GM21717 (cell line): ENCODE results near the gene INF2.

ENCODE experiments used
- ATAC-seq: cut with Tn5 transposase; IDR thresholded peaks from one replicate; pipeline ENCODE4 v1.9.1; 2021; ENCODE audit warnings: mild to moderate bottlenecking, moderate library complexity; ENCODE audit not compliant: unreplicated experiment

Gene INF2

DNA sequence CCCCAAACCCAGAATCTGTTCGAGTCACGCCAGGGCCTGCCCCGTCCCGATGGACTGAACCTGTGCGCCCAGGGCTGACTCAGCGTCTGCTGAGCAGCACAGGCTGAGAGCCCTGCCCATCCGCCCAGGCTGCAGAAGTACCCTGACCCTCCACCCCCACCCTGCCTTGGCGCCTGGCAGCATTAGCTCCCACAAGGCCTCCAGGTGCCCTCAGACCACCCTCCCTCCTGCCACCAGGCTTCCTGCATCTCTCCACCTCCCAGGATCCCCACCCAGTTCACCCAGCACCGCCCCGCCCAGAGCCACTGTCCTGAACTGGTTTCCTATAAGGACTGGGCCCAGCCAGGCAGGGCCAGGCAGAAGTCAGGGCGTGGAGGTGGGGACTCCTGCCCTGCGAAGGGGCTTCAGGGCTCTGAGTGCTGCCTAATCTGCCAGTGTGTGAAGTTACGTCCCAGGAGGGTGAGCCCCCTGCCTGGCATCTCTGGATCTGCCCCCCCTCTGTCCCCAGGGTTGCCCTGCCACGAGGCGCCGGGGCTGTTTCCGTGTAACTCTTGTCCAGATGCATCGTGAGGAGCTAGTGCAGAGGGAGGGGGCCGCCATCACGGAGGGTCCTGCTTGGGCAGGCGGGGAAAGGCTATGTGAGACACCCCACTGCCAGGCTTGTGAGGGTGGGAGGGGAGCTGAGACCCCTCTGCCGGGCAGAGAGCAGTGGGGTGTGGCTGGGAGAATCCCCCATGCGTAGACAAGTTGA, 43.7 kb downstream of the INF2 start:
- no peak for ATAC-seq

DNA sequence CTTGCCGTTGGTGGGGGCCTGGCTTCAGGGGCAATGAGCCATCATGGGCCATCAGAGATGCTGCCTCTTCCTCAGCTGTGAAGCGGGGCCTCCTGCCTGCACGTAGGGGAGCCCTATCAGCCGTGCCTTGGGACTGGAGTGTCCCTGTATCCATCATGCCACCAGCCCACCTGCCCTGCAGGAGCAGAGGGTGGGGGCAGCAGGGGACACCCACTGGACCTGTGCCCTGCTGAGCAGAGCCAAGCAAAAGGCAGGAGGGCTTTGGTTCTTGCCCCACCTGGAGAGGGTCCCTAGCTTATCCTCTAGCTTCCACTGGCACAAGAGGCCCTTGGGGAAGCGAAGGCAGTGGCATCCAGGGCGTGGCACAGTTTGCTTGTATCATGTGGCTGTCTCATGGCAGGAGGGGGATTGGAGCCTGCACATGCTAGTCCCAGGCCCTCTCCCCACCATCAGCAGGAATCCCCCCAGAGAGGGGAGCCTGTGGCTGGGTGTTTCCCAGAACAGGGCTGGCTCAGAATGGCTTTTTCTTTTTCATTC, 44.7 kb downstream of the INF2 start:
- no peak for ATAC-seq

DNA sequence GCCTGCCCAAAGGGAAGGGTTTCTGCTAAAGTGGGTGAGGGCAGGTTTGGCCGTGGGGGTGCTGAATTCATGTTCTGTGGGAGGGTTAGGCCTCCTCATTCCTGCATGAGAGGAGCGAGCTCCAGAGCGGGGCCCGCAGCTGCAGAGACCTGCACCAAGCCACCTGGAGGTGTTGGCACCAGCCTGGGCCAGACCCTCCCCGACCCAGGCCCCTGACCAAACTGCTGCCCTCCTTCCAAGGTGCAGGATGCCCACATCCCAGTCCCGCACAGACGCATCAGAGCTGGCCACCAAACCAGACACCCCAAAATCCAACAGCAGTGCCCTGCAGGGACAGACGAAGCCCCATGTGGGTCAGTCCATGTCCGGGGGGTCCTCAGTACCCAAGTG, 45.2 kb downstream of the INF2 start:
- ATAC-seq = no peak

DNA sequence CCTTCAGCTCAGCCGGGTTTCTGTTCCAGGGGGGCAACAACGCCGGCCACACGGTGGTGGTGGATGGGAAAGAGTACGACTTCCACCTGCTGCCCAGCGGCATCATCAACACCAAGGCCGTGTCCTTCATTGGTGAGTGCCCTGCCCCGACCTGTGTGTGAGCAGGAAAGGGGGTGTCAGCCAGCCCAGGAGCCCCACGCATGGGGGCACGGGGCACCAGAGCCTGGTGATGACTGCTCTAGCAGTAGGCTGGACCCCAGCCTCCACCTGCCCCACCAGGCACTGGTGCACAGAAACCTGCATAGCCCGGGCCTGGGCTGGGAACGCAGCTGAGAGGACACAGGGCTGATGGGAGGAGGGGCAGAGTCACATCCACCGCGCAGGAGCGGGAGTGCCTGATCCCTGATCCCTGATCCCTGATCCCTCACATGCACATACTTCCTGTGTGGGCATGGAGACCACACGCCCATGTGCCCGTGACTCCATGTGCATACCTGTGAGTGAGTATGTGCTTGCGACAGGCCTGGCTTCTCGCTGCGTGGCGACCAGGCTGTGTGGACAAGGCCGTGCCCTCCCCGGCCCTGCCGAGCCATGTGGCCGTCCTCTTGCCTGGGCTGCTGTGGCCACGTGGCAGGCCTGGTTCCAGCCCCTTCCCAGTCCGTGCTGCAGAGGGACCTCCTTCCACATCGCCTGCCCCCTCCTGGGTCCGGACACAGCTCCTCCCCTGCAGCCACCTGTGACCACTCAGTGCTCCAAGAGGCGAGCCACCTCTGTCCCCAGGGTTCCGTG, 45.8 kb downstream of the INF2 start:
- ATAC-seq = no peak

DNA sequence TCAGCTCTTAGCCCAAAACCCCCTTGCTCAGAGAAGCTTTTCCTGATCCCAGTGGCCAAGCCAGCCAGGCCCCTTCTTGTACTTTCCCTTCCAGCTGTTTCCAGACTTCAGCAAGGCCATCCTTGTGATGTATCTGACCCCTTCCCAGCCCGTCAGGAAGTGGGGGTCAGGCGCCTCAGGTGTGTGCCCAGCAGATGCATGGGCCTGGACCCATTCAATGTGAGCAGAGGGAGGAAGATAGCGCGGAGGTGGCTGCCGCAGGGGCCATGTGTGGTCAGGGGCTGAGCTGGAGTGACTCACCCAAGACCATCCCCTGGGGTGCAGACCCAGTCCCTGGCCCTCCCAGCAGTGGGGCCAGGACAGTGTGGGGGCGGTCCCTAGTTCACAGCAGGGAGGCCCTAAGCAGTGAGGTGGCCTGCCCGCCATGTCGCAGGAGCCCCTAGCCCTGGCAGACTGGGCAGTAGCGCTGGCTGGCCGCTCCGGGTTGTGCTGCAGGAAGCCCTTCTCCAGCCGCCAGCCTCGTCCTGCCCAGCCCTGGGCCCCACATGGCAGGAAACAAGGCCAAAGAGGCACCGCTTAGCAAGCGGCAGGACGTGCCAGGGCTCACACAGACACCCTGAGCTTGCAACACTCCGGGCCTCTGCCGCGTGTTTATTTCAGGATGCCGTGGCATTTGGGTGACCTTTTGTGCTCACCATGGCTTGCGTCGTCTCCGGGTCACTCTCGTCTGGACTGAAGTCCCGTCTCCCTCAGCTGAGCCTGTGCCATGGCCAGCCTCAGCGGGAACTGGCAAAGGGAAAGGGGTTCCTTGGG, 46.6 kb downstream of the INF2 start:
- ATAC-seq = no peak

DNA sequence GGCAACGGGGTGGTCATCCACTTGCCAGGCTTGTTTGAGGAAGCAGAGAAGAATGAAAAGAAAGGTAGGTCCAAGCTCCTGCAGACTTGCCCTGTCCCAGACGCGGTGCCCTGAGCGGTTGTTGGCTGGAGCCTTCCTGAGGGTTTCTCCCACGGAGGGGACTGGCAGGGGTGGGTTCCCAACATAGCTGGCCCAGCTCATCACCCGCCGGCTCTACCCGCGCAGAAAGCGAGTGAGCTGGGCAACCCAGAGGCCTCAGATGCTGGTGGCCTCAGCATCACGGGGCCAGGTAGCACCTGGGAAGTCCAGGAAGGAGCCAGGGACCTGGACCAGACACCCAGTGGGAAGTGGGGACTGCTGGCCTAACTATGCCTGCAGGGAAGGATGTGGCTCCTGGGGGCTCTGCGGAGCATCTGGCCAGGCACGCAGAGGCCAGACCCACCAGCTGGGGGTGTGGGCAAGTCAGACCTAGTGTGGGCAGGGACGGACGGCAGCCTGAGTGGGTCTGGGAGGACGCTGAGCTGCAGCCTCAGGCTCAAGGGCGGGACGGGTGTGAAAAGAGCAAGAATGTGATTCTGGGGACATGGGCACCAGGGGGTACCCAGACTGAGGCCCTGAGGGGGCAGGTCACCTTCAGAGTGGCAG, 49.1 kb downstream of the INF2 start:
- no peak for ATAC-seq

DNA sequence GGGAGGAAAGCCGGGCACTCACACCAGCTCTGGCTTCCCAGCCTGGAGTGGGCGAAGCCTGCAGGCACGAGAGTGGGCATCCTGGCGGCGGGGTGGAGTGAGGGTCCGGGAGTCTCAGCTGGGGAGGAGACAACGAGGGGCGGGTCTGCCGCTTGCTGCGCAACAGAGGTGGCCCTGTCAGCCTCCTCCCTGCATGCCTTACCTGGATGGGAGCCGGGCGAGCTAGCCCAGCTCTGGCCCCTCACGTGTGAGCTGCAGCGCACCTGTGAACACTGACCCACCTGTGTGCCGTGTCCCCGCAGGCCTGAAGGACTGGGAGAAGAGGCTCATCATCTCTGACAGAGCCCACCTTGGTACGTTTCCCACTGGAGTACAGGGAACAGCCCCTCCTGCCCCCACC, 49.6 kb downstream of the INF2 start:
- ATAC-seq = no peak

DNA sequence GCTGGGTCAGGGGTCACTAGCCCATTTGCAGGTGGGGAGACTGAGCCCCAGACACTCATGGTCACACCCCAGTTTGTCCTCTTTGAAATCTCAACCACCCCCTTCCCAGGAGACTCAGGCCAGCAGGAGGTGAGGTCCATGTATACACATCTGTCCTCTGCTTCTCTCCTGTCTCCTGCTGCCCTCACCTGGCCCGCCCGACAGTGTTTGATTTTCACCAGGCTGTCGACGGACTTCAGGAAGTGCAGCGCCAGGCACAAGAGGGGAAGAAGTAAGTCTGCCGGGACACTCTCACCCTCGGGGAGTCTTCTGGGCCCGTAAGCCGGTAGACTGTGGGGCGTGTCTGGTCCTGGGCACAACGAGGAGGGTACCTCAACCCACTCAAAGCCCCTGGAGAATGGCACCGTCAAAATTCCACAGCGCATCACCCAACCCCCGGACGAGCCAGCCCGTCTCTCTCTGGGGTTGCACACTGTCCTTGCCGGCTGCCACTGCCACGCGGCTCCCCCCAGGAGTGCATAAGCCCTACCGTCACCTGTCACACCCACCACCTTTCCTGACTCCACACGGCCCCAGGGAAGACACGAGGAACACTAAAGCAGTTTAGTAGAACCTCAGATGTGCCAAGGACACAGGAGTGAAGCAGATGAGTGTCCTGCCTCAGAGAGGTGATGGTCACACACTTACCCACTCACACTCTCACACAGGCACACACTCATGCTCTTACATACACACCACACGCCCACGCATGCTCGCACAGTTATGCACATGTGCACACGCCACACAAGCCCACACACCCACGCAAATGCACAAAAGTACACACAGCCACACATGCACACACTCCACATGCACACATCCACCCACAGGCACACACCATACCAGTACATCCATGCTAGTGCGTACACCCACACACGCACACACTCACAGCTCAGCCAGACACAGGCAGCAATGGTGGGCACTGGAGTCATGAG, 50.4 kb downstream of the INF2 start:
- no peak for ATAC-seq

DNA sequence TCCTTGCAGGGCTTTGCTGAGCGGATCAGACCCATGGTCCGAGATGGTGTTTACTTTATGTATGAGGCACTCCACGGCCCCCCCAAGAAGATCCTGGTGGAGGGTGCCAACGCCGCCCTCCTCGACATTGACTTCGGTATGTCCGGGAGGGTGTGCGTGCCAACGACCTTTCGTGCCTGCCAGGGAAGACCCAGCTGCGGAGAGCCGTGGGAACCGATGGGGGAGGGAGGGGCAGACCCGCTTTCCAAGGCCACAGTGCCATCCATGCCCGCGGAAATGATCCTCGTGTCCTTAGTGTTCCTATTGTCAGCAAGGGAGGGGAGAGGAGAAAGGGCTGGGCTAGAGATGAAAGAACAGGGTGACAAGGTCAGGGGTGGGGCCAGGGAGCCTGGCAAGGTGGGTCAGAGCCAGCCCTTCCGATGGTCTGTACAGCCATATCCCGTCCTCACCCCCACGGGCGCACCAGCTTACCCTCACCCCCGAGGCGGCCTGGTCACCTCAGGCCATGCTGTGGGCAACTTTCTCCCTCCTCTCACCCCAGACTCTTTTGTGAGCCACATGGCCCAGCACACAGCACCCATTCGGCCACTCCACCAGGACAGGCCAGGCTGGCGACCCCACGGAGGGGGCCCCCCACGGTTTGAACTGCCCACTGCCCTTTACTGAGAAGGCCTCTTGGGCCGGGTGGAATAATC, 51.8 kb downstream of the INF2 start:
- no peak for ATAC-seq

DNA sequence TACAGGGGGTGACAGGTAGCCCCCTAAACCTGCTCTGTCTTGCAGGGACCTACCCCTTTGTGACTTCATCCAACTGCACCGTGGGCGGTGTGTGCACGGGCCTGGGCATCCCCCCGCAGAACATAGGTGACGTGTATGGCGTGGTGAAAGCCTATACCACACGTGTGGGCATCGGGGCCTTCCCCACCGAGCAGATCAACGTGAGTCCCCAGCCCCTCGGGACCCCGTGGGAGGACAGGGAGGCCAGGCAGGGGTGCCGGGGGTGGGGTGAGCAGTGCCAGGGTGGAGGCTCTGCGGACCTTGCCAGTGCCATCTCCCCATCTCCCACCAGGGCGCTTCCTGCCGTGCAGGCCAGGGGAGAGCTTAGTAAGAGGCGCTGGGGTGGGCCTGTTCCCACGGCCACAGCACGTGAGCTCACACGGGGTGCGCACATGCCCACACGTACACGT, 52.4 kb downstream of the INF2 start:
- ATAC-seq = no peak

DNA sequence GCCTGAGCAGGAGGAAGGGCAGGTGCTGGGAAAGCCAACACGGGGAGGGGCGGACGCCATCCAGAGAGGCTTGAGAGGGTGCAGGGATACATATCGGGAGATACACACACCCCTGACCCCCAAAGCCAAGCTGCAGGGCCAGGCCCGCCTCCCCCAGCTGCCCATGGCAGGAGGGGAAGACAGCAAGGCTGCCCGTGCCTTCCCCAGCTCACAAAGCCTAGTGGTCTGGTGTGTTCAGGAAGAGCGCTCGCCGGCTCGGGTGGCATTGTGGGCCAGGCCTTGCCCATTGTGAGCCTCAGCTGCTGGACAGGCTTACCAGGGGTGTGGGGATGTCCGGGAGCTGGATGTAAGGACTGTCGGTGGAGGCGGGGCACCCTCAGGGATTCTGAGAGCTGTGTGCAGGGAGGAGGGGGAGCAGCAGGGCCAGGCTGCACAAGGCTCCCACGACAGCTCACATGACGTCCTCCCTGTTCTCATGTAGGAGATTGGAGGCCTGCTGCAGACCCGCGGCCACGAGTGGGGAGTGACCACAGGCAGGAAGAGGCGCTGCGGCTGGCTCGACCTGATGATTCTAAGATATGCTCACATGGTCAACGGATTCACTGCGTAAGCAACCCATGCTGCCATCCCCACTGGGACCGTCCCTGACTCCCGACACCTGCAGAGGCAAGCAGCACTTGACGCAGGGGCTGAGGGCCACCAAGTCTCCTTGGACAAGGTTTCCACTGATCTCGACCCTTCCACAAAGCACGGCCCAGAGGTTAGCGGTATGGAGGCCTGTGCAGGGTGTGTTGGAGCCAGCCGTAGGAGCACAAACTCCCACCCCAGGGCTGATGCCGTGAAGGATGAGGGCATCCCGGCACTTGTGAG, 53.4 kb downstream of the INF2 start:
- ATAC-seq = no peak

DNA sequence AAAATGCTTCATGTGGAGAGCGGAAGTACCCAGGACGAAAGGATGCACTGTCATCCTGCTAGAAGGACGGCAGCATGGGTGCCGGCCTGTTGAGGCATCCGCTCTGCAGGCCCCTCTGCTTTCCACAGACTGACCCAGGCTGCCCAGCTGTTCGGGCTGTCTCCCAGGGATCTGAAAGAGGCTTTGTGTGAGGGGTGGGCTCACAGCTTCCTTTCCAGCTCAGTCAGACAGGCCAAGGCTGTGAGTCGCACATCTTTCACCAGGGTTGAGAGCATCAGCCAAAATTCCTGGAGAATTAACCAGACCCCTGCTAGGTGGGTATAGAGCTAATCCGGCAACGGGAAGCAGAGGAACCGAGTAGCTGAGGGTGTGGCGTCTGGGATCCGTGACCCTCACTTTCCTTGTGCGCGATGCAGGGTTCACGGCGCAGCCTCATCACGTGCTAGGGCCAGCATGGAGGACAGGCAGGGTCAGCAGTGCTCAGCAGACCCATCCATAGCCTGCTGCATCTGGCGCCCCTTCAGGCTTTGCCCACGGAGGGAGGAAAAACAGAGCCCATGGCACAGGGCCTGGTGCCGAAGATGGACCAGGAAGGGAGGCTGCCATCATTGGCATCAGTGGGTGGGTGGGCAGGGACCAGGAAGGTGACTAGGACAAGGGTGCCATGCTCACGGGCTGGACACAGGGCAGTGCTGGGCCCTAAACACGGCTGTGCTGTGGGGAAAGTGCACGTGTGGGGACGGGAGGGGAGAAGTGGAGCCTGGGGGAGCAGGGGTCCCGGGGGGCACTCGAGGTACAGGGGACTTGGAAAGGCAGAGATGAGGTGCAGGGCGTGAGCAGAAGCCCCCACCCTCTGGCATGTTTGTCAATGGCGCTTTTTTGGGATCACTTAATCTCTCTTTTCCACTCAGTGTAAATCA, 54.3 kb downstream of the INF2 start:
- ATAC-seq = no peak

DNA sequence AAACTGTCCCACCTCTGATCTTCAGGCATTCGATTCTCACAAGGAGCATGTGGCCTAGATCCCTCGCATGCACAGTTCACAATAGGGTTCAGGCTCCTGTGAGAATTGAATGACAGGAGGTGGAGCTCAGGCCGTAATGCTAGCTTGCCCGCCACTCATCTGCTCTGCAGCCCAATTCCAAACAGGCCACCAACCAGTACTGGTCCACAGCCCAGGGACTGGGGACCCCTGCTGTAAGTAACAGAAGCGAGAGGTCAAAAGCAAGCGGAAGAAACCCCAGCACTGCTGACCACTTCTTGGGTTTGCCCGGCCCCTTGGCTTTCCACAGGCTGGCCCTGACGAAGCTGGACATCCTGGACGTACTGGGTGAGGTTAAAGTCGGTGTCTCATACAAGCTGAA, 55.1 kb downstream of the INF2 start:
- no peak for ATAC-seq

DNA sequence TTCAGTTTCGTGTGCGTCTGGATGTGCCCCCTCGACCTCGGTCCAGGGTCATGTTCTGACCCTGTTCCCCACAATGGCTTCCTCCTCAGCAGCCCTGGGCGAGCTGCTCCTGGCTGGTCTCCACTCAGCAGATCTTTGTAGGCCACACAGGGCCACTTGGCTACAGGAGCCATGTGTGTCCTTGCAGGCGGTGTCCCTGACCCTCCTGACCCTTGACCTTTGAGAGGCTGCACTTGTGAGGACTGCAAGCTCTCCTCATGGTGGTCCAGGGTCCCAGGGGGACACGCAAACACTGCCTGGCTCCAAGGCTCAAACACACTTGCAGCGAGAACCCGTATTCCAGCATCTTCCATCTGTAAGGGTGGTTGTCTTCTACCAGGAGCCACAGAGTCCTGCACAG, 56.0 kb downstream of the INF2 start:
- ATAC-seq = no peak

DNA sequence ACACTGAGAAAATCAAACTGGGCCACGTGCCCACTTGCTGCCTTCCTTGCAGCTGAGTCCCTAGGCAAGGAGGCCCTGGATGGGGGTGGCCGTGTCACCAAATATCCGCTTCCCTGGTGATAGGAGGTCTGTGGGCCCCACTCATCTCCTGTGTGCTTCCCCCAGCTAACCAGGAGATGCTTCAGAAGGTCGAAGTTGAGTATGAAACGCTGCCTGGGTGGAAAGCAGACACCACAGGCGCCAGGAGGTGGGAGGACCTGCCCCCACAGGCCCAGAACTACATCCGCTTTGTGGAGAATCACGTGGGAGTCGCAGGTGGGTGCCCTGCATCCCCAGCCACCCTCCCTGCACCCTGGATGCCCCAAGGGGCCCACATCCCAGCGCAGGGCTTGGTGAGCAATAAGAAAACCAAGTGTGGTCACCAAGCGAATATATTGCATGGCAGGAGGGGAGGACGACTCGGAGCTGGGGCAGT, 56.7 kb downstream of the INF2 start:
- ATAC-seq = no peak

DNA sequence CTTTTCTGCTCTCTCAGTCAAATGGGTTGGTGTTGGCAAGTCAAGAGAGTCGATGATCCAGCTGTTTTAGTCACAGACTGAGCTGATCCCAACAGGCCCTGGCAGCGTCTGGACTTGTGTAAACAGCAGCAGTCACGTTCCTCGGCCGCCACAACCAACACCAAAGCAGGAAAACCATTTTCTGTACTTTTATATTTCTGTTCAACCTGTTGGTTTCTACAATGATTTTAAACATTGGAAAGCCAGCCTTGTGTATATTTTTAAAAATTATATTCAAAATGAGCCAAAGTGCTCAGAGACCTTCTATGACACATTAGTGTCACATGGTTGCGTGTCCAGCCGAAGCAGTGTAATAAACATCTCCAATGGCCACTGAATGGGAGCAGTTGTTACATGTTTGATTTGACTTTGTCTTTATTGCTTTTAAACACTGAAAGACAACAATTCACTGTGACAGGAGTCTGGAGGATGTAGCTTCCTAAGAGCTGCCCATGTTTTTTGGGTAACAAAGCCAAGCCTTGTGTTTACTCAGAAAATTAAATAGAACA, 57.6 kb downstream of the INF2 start:
- ATAC-seq = no peak

DNA sequence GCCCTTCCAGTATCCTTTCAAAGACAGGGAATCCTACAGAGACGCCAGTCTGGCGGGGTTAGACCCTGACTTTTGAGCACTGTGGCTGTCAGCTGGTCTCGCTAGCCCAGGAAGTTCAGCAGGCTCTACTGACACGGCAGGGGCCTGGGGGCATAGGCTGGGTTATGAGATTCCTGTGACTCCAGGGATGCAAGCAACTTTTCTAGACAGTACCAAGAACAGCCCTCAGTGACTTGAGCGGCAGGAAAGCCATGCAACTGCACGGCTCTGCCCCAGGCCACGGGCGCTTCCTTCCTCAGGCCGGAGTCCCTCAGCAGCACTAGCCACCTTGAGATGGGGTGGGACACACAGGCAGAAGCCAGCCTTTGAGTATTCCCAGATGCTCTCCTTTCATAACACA, 58.5 kb downstream of the INF2 start:
- no peak for ATAC-seq
